GM23338 (cell line): ENCODE measurements around the gene SLC44A1. TPM values are rescaled to one million over a fixed set of nuclear protein-coding genes. Genes with fewer than 3 reads are reported as not detected.
A peak's percentile ranks its signal among the peaks of the same experiment; 100 is the strongest.

ENCODE experiments used
- ATAC-seq: fragments of 200-7000 bp; cut with Tn5 transposase; 3 replicates; pipeline ENCODE4 v1.9.1; 2020
- DNase-seq: peaks from one replicate; pipeline ENCODE4 v3.0.0-alpha.2; 2015; ENCODE audit warnings: low spot score
- H2AFZ ChIP-seq: fragments of 200-600 bp; sonication (generic); 2 replicates; pipeline ENCODE4 v1.8.0; 2016; ENCODE audit warnings: antibody characterized with exemption, mild to moderate bottlenecking, moderate library complexity
- H3F3A ChIP-seq: fragments of 200-600 bp; sonication (generic); replicated peaks from 2 replicates; pipeline ENCODE4 v1.8.0; 2017; ENCODE audit warnings: antibody characterized with exemption, mixed run types, low read depth
- H3K27ac ChIP-seq: fragments of 200-600 bp; sonication (generic); 2 replicates; pipeline ENCODE4 v1.6.1; 2016; ENCODE audit warnings: low read depth
- H3K27me3 ChIP-seq: fragments of 200-600 bp; sonication (generic); 2 replicates; pipeline ENCODE4 v1.8.0; 2016; ENCODE audit warnings: mild to moderate bottlenecking, mixed run types, moderate library complexity; ENCODE audit not compliant: insufficient read depth
- H3K36me3 ChIP-seq: fragments of 200-600 bp; sonication (generic); 2 replicates; pipeline ENCODE4 v1.8.0; 2016; ENCODE audit warnings: mild to moderate bottlenecking; ENCODE audit not compliant: insufficient read depth
- H3K4me1 ChIP-seq: fragments of 200-600 bp; sonication (generic); 2 replicates; pipeline ENCODE4 v1.8.0; 2016; ENCODE audit warnings: mild to moderate bottlenecking, moderate library complexity; ENCODE audit not compliant: insufficient read depth
- H3K4me2 ChIP-seq: fragments of 200-600 bp; sonication (generic); 2 replicates; pipeline ENCODE4 v1.7.1; 2017; ENCODE audit warnings: mixed run types
- H3K4me3 ChIP-seq: fragments of 200-600 bp; sonication (generic); 2 replicates; pipeline ENCODE4 v1.6.1; 2016; ENCODE audit warnings: mixed run types
- H3K79me2 ChIP-seq: fragments of 200-600 bp; sonication (generic); replicated peaks from 2 replicates; pipeline ENCODE4 v1.8.0; 2017; ENCODE audit warnings: mild to moderate bottlenecking; ENCODE audit not compliant: insufficient read depth
- H3K9me2 ChIP-seq: fragments of 200-600 bp; sonication (generic); 2 replicates; pipeline ENCODE4 v1.8.0; 2017; ENCODE audit not compliant: insufficient read depth
- H4K20me1 ChIP-seq: fragments of 200-600 bp; sonication (generic); replicated peaks from 2 replicates; pipeline ENCODE4 v1.8.0; 2017; ENCODE audit warnings: mild to moderate bottlenecking; ENCODE audit not compliant: insufficient read depth
- H3K27ac Mint-ChIP-seq: 2 replicates; pipeline ENCODE4 v1.8.0; 2020; ENCODE audit warnings: inconsistent platforms, mild to moderate bottlenecking, moderate library complexity, mixed read lengths
- H3K27me3 Mint-ChIP-seq: 3 replicates; pipeline ENCODE4 v1.8.0; 2022; ENCODE audit warnings: low read depth, mild to moderate bottlenecking, moderate library complexity, mixed read lengths, inconsistent platforms; ENCODE audit not compliant: insufficient read depth, poor library complexity
- H3K36me3 Mint-ChIP-seq: 3 replicates; pipeline ENCODE4 v1.8.0; 2021; ENCODE audit warnings: low read depth, mild to moderate bottlenecking, inconsistent platforms, moderate library complexity, mixed read lengths
- H3K4me1 Mint-ChIP-seq: 3 replicates; pipeline ENCODE4 v1.8.0; 2020; ENCODE audit warnings: mild to moderate bottlenecking, inconsistent platforms, mixed read lengths
- H3K4me3 Mint-ChIP-seq: 3 replicates; pipeline ENCODE4 v1.8.0; 2021; ENCODE audit warnings: moderate library complexity, mild to moderate bottlenecking, inconsistent platforms, mixed read lengths
- H3K9me3 Mint-ChIP-seq: 3 replicates; pipeline ENCODE4 v1.8.0; 2020; ENCODE audit warnings: moderate library complexity, mild to moderate bottlenecking, inconsistent platforms, mixed read lengths
- CREB1 ChIP-seq: fragments of 250-450 bp; sonication (Bioruptor Pico); IDR thresholded peaks from 2 replicates; pipeline ENCODE4 v1.5.0; 2020; ENCODE audit warnings: low read depth, mild to moderate bottlenecking, moderate library complexity
- CTCF ChIP-seq, 2 experiments: fragments of 200-600 bp in 1 of 2; sonication (generic) in 1 of 2; conservative IDR thresholded peaks; 2 replicates each; pipeline versions ENCODE4 v1.5.1 to v1.6.1; 2016 to 2017; ENCODE audit warnings: antibody characterized with exemption in 2 of 2, low read depth in 2 of 2, mild to moderate bottlenecking in 2 of 2, moderate library complexity in 1 of 2
- ETS1 ChIP-seq: IDR thresholded peaks from 2 replicates; pipeline ENCODE4 v1.6.1; 2016; ENCODE audit warnings: antibody characterized with exemption
- EZH2 ChIP-seq: fragments of 200-600 bp; sonication (generic); IDR thresholded peaks from one replicate; pipeline ENCODE4 v1.8.0; 2017; ENCODE audit warnings: antibody characterized with exemption, mild to moderate bottlenecking, low read depth; ENCODE audit not compliant: unreplicated experiment
- EZH2phosphoT487 ChIP-seq: fragments of 200-600 bp; sonication (generic); IDR thresholded peaks from one replicate; pipeline ENCODE4 v1.8.1; 2018; ENCODE audit warnings: antibody characterized with exemption; ENCODE audit not compliant: unreplicated experiment
- JUNB ChIP-seq: IDR thresholded peaks from one replicate; pipeline ENCODE4 v1.6.1; 2016; ENCODE audit warnings: antibody characterized with exemption; ENCODE audit not compliant: unreplicated experiment
- NANOG ChIP-seq: IDR thresholded peaks from 2 replicates; pipeline ENCODE4 v1.6.1; 2016; ENCODE audit warnings: antibody characterized with exemption, borderline replicate concordance
- POLR2AphosphoS5 ChIP-seq: IDR thresholded peaks from 2 replicates; pipeline ENCODE4 v1.6.1; 2016; ENCODE audit warnings: antibody characterized with exemption, low read depth
- REST ChIP-seq: IDR thresholded peaks from one replicate; pipeline ENCODE4 v1.6.1; 2018; ENCODE audit warnings: antibody characterized with exemption; ENCODE audit not compliant: unreplicated experiment
- STAT1 ChIP-seq: IDR thresholded peaks from one replicate; pipeline ENCODE4 v1.6.1; 2016; ENCODE audit warnings: antibody characterized with exemption; ENCODE audit not compliant: unreplicated experiment
- ZNF114 ChIP-seq: fragments of 250-450 bp; sonication (Bioruptor Pico); IDR thresholded peaks from 2 replicates; pipeline ENCODE4 v1.5.0; 2020; ENCODE audit warnings: mild to moderate bottlenecking, moderate library complexity
- ZNF462 ChIP-seq: fragments of 250-450 bp; sonication (Bioruptor Pico); IDR thresholded peaks from 2 replicates; pipeline ENCODE4 v1.5.0; 2020; ENCODE audit warnings: mild to moderate bottlenecking, moderate library complexity
- polyA plus RNA-seq: library from polyadenylated mRNA; unstranded; fragments of >200 nt; fragmentation: Nextera tagmentation; extraction: Ambion mirVana; gene quantifications from 2 replicates; pipeline ENCODE4 v1.2.1, GENCODE V29; 2016
- total RNA-seq: library from RNA; depleted of rRNA; stranded (reverse); fragments of >200 nt; shearing (Covaris generic); gene quantifications from 2 replicates; pipeline ENCODE4 v1.2.3, GENCODE V29; 2014

Gene SLC44A1
- total and polyA plus RNA-seq, 2 experiments from 2014 or later: 14.9 to 75.0 TPM

- Mint-ChIP-seq H3K36me3 (no peaks in the 10 kb centered on the region), H3K4me1 (peaks cover 8% of the 10 kb centered on the region), H3K9me3 (no peaks in the 10 kb centered on the region), H3K27me3 (no peaks in the 10 kb centered on the region), H3K27ac (no peak overlapping the region), H3K4me3 (no peak overlapping the region)
- Histone ChIP-seq H3F3A (no peaks in the 10 kb centered on the region), H3K4me2 (no peak overlapping the region), H3K27ac (no peak overlapping the region), H3K36me3 (no peaks in the 10 kb centered on the region), H3K79me2 (no peaks in the 10 kb centered on the region), H4K20me1 (no peaks in the 10 kb centered on the region), H3K27me3 (no peaks in the 10 kb centered on the region), H3K4me1 (peaks cover 13% of the 10 kb centered on the region), H3K4me3 (no peak overlapping the region), H2AFZ (no peak overlapping the region), H3K9me2 (no peaks in the 10 kb centered on the region)
- no peak for TF ChIP-seq REST
- TF ChIP-seq JUNB: no peak
- no peak for TF ChIP-seq EZH2phosphoT487
- no peak for TF ChIP-seq POLR2AphosphoS5
- no peak for TF ChIP-seq ETS1
- no peak for TF ChIP-seq CREB1 (CRISPR knock-in tag)
- TF ChIP-seq EZH2: no peak
- TF ChIP-seq STAT1: no peak
- no peak for TF ChIP-seq ZNF114 (CRISPR knock-in tag)
- TF ChIP-seq CTCF (conservative IDR thresholded peaks at IDR 0.05; ENCODE audit: low read depth in 2 of 2): no peak
- TF ChIP-seq NANOG: no peak
- no peak for DNase-seq
- no peak for ATAC-seq
Measured at GRCh38 chr9:105232207-105232606, 12.2 kb upstream of the SLC44A1 start.

- no peak overlapping the region for H3K27ac ChIP-seq
- no peaks in the 10 kb centered on the region for H3K27me3 ChIP-seq
- H3F3A ChIP-seq: no peaks in the 10 kb centered on the region
- H4K20me1 ChIP-seq: no peaks in the 10 kb centered on the region
- Mint-ChIP-seq H3K4me3 (no peak overlapping the region), H3K27ac (peak overlapping the region; percentile 29), H3K9me3 (no peaks in the 10 kb centered on the region), H3K4me1 (peaks cover 8% of the 10 kb centered on the region), H3K36me3 (no peaks in the 10 kb centered on the region), H3K27me3 (no peaks in the 10 kb centered on the region)
- DNase-seq (no peak), ATAC-seq (no peak)
- H3K9me2 ChIP-seq: no peaks in the 10 kb centered on the region
- H3K4me3 ChIP-seq: no peak overlapping the region
- H3K4me2 ChIP-seq: no peak overlapping the region
- H3K79me2 ChIP-seq: no peaks in the 10 kb centered on the region
- H3K36me3 ChIP-seq: no peaks in the 10 kb centered on the region
- peaks cover 13% of the 10 kb centered on the region for H3K4me1 ChIP-seq
- H2AFZ ChIP-seq: no peak overlapping the region
- TF ChIP-seq ZNF462 (no peak), ZNF114 (CRISPR knock-in tag) (no peak)
Measured at GRCh38 chr9:105233873-105234272, 10.6 kb upstream of the SLC44A1 start.
